Omental fat pad (tissue), 4 donors: ENCODE results near the gene ZFAND3. TPM values are rescaled to one million over a fixed set of nuclear protein-coding genes. Genes with fewer than 3 reads are reported as not detected.

Source experiments
- ATAC-seq: fragments of 150-250 bp; one replicate; pipeline ENCODE4 v1.9.1; 2016; ENCODE audit warnings: mild to moderate bottlenecking, moderate library complexity; ENCODE audit not compliant: low FRiP score
- DNase-seq: peaks from one replicate; pipeline ENCODE4 v3.0.0-alpha.2; 2019; ENCODE audit warnings: low spot score
- total RNA-seq, 4 donors: library from RNA; depleted of rRNA; stranded (reverse); fragments of >200 nt; gene quantifications; one replicate each; pipeline ENCODE4 v1.1.0, GENCODE V29; 2016
- TF ChIP-seq, protein P1 (sequence below), 3 donors: fragments of 450-650 bp; IDR thresholded peaks; one replicate each; pipeline ENCODE4 v1.5.1; 2016 to 2017; ENCODE audit warnings: antibody characterized with exemption in 3 of 3, mild to moderate bottlenecking in 3 of 3, moderate library complexity in 2 of 3

The ZFAND3 gene
- total RNA-seq, 4 donors from 2014 or later, result 28.8 to 43.8 (median 38.0) TPM

DNA sequence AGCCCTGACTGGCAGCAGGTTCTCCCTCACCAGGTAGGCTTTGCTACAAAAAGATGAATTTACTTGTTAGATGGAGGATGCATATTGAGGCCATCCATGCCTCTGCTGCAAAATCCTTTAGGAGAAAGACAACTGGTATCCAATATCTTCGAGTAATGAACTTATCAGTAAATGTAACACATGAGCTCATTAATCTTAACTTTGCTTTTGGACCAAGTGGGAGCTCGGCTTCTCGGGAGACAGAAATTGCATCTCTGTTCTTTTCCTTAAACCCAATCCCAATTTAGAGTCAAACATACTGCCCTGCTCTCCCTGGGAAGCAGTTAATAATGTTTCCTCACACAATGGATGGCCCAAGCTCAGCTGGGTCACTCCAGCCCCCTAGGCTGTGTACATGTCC is 330.5 kb downstream of the ZFAND3 start:
- no peak for DNase-seq
- TF ChIP-seq, protein P1, sequence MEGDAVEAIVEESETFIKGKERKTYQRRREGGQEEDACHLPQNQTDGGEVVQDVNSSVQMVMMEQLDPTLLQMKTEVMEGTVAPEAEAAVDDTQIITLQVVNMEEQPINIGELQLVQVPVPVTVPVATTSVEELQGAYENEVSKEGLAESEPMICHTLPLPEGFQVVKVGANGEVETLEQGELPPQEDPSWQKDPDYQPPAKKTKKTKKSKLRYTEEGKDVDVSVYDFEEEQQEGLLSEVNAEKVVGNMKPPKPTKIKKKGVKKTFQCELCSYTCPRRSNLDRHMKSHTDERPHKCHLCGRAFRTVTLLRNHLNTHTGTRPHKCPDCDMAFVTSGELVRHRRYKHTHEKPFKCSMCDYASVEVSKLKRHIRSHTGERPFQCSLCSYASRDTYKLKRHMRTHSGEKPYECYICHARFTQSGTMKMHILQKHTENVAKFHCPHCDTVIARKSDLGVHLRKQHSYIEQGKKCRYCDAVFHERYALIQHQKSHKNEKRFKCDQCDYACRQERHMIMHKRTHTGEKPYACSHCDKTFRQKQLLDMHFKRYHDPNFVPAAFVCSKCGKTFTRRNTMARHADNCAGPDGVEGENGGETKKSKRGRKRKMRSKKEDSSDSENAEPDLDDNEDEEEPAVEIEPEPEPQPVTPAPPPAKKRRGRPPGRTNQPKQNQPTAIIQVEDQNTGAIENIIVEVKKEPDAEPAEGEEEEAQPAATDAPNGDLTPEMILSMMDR (IDR thresholded peaks at IDR 0.05), result no peak
- no peak for ATAC-seq

GRCh38 chr6:38150681-38151296 is 331.3 kb downstream of the ZFAND3 start:
- DNase-seq, result no peak
- TF ChIP-seq, protein P1 (IDR thresholded peaks at IDR 0.05), result no peak
- no peak for ATAC-seq

DNA sequence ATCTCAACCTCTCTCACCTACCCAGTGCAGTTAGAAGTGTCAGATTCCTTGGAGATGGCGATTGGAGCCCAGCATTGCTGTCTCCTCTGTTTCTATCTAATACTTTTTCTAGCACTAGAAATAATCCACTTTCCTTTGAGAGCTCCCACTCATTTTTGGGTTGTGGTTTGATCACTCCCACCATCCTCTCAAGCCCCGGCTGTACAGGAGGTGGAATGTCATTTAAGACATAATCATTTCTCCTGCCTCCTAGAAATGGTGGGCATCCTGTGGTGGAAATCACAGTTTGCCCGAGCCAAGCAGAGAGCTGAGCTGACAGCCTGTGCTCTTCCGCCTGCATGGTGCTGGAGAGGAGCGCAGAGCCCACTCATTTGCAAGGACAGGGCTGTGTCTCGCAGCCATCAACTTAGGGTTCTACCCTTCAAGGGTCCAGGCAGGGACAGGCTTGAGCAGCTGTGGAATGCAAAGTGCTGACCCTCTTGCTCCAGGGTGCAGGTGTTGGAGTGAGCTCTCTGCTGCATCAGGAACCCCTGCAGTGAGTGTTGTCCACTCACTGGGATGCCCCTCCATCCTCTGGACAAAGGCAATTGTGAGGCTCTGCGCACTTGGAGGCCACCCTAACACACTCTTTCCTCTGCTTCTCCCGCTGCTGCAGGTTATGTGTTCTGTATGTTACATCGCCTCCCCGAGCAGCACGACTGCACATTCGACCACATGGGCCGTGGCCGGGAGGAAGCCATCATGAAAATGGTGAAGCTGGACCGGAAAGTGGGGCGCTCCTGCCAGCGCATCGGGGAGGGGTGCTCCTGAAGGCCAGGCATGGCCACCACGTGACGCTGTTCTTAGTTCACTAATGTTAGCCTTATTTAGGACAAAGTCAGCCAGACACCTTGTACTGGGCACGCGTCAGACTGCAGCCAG is 332.3 kb downstream of the ZFAND3 start:
- ATAC-seq (no peak), DNase-seq (no peak)
- TF ChIP-seq, protein P1 (IDR thresholded peaks at IDR 0.05), result no peak

DNA sequence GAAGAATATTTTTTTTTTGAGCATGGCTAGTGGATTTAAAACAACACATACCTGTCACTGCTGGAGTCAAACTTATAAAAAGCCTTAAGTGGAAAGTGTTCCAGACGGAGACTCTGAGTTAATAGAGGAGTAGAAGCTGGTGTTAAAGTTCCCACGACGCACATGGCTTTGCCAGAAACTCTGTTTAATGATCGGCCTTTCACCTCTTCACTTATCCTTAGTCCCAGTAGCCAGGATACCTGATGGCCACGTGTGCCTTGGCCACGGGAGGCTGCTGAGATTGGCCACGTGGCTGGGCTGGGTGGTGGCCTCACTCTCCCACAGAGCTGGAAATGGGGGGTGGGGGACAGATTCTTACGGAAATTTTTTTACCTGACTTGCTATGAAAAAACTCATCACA is 333.1 kb downstream of the ZFAND3 start:
- TF ChIP-seq, protein P1 (IDR thresholded peaks at IDR 0.05), result no peak
- ATAC-seq (no peak), DNase-seq (no peak)

DNA sequence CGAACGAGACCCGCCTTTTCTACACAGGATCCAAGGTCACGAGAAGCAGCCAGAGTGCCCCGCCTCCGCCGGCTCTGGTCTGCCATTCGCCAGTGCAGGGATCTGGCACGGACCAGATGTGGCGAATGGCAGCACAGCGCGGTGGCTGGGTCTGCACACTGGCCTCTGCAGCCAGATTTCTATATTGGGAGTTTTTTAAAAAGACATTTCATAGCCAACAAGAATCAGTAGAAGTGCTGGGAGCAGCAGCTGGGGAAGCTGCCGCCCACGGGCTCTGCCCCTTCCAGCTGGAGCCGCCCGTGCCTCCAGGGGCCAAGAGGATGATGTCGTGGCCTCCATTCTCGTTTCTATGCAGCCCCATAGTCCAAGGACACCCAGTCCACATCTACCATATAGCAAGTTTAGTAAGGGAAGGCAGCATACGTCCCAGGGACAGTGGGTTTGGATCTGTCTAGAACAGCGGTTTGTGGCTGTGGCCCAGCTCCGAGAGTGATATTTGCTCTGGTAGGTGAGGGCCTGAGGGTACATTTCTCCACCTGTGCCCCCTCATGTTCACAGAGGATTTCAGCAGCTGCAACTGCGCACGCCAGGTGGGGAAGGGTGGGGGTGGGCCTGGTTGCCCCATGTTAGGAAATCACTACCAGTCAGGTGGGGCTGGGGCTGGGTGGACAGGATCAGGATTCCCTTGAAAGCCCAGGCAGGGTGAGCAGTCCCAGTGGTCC is 333.7 kb downstream of the ZFAND3 start:
- ATAC-seq, result no peak
- TF ChIP-seq, protein P1 (IDR thresholded peaks at IDR 0.05), result no peak
- DNase-seq, result no peak

DNA sequence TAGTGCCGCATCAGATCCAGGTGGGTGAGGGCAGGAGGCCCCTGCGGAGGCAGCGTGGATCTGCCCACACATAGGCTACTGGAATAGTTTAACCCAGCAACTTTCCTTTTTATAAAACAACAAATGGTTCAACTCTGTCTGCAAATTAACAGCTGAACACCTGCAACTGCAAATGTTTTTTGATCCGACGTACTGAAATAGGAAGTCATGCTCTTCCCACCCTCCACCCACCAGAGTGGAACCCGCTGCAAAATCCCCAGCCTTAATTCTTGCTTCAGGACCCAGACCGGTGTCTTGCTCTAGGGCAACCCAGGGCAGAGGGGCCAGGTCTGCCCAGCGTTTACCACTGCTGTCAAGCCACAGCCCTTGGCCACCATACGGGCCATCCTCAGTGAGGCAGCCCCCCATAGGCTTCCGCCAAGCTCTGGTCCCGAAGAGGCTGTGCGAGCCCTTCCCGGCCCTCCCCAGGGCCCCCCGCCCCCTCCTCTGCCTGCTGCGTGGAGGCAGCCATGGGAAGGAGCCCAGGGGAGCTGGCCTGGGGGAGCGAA is 334.3 kb downstream of the ZFAND3 start:
- ATAC-seq (no peak), DNase-seq (no peak)
- TF ChIP-seq, protein P1 (IDR thresholded peaks at IDR 0.05), result no peak
